GM21737 (cell line): ENCODE data around the gene G3BP2.
A peak's percentile ranks its signal among the peaks of the same experiment; 100 is the strongest.
"Not testable (repeated sequence)": the region's sequence is repeated elsewhere in the genome, so short reads cannot be mapped to it uniquely, and the experiment has no call there.

Source experiments
- ATAC-seq: cut with Tn5 transposase; IDR thresholded peaks from one replicate; pipeline ENCODE4 v1.9.1; 2021; ENCODE audit warnings: mild to moderate bottlenecking, moderate library complexity; ENCODE audit not compliant: unreplicated experiment

The G3BP2 gene

GRCh38 chr4:75685546-75686189, 12.5 kb upstream of the G3BP2 start:
- no peak for ATAC-seq

GRCh38 chr4:75683482-75684155, 10.4 kb upstream of the G3BP2 start:
- no peak for ATAC-seq

- no peak for ATAC-seq
These were observed 6.8 kb upstream of the G3BP2 start for GRCh38 chr4:75679876-75680575.

- no peak for ATAC-seq
These were observed 5.8 kb upstream of the G3BP2 start for GRCh38 chr4:75678965-75679364.

- ATAC-seq, result no peak
These were observed 5.3 kb upstream of the G3BP2 start for GRCh38 chr4:75678473-75678872.

- no peak for ATAC-seq
These were observed 1.9 kb upstream of the G3BP2 start for GRCh38 chr4:75675004-75675531.

GRCh38 chr4:75673959-75674328, 733 bp upstream of the G3BP2 start:
- ATAC-seq, result no peak

- peak; percentile 27 for ATAC-seq
These were observed 667 bp downstream of the G3BP2 start for GRCh38 chr4:75672461-75673026.

- no peak for ATAC-seq
These were observed 1.3 kb downstream of the G3BP2 start for GRCh38 chr4:75671802-75672421.

- no peak for ATAC-seq
These were observed 4.6 kb downstream of the G3BP2 start for GRCh38 chr4:75668596-75668995.

GRCh38 chr4:75667636-75668035, 5.6 kb downstream of the G3BP2 start:
- not testable (repeated sequence) for ATAC-seq

GRCh38 chr4:75666299-75666698, 6.9 kb downstream of the G3BP2 start:
- ATAC-seq, result no peak

- ATAC-seq, result not testable (repeated sequence)
These were observed 8.6 kb downstream of the G3BP2 start for GRCh38 chr4:75664604-75665003.

GRCh38 chr4:75662626-75663025, 10.6 kb downstream of the G3BP2 start:
- no peak for ATAC-seq

GRCh38 chr4:75660491-75660890, 12.7 kb downstream of the G3BP2 start:
- no peak for ATAC-seq

GRCh38 chr4:75659512-75660031, 13.6 kb downstream of the G3BP2 start:
- ATAC-seq, result no peak

- no peak for ATAC-seq
These were observed 14.3 kb downstream of the G3BP2 start for GRCh38 chr4:75658876-75659275.

GRCh38 chr4:75655562-75655961, 17.6 kb downstream of the G3BP2 start:
- no peak for ATAC-seq

- ATAC-seq, result no peak
These were observed 18.3 kb downstream of the G3BP2 start for GRCh38 chr4:75654905-75655304.

GRCh38 chr4:75653845-75654503, 19.2 kb downstream of the G3BP2 start:
- no peak for ATAC-seq
